Limb (tissue), 2 donors: ENCODE data around the gene PQBP1.
"Not testable (repeated sequence)": the region's sequence is repeated elsewhere in the genome, so short reads cannot be mapped to it uniquely, and the experiment has no call there.

ENCODE experiments used
- DNase-seq, 2 donors: peaks; one replicate each; pipeline ENCODE4 v3.0.0-alpha.2; 2016; ENCODE audit errors: extremely low spot score in 2 of 2

Gene PQBP1

GRCh38 chrX:48897625-48898306 lies at the start of gene PQBP1, which contains the start of gene TIMM17B:
TSS of gene PQBP1 (plus strand) at chrX:48897930. CDS start at chrX:48898510, 580 bp downstream.
TSS of gene TIMM17B (minus strand) at chrX:48897768. CDS start at chrX:48897749, 19 bp downstream.
- peak; percentile 89 to 90 for DNase-seq

- DNase-seq, result no peak
These were observed 48.9 kb upstream of the PQBP1 start for GRCh38 chrX:48848847-48849246.

- DNase-seq, result no peak
These were observed 44.9 kb upstream of the PQBP1 start for GRCh38 chrX:48852857-48853256.

- DNase-seq, result not testable (repeated sequence)
These were observed 44.2 kb upstream of the PQBP1 start for GRCh38 chrX:48853494-48853893.

- DNase-seq, result not testable (repeated sequence)
These were observed 43.5 kb upstream of the PQBP1 start for GRCh38 chrX:48854121-48854804.

- DNase-seq, result no peak
These were observed 42.8 kb upstream of the PQBP1 start for GRCh38 chrX:48854898-48855297.

- DNase-seq, result no peak
These were observed 33.5 kb upstream of the PQBP1 start for GRCh38 chrX:48864210-48864609.

GRCh38 chrX:48872017-48872416 lies 25.7 kb upstream of the PQBP1 start:
- DNase-seq, result not testable (repeated sequence)

GRCh38 chrX:48876944-48877343 lies 20.8 kb upstream of the PQBP1 start:
- not testable (repeated sequence) for DNase-seq

GRCh38 chrX:48883729-48884128 lies 14.0 kb upstream of the PQBP1 start:
- no peak for DNase-seq

- not testable (repeated sequence) for DNase-seq
These were observed 11.1 kb upstream of the PQBP1 start for GRCh38 chrX:48886586-48886985.

- DNase-seq, result no peak
These were observed 7.3 kb upstream of the PQBP1 start for GRCh38 chrX:48890296-48890925.

GRCh38 chrX:48890934-48891401 lies 6.8 kb upstream of the PQBP1 start:
- DNase-seq, result no peak

GRCh38 chrX:48891402-48892288 lies 6.1 kb upstream of the PQBP1 start:
- DNase-seq, result peak; percentile 69 to 80

GRCh38 chrX:48892896-48893295 lies 4.8 kb upstream of the PQBP1 start:
- no peak for DNase-seq

GRCh38 chrX:48893556-48894348 lies 4.0 kb upstream of the PQBP1 start:
- no peak for DNase-seq

GRCh38 chrX:48894891-48895290 lies 2.8 kb upstream of the PQBP1 start:
- DNase-seq, result no peak

- DNase-seq, result no peak
These were observed 1.1 kb upstream of the PQBP1 start for GRCh38 chrX:48896611-48897011.

- peak in 1 of 2 donors; percentile 83 for DNase-seq
These were observed 539 bp upstream of the PQBP1 start for GRCh38 chrX:48897157-48897624.

GRCh38 chrX:48899078-48899410 lies 1.3 kb downstream of the PQBP1 start:
- no peak for DNase-seq
